ENCODE measurements around the gene RHEBL1.

- TF ChIP-seq ESRRA (CRISPR knock-in tag; IDR thresholded peaks at IDR 0.05; ENCODE audit: borderline replicate concordance) (no peak), MLX (CRISPR knock-in tag; IDR thresholded peaks at IDR 0.05) (no peak), JUN (CRISPR knock-in tag; IDR thresholded peaks at IDR 0.05) (no peak), TCF7 (CRISPR knock-in tag; IDR thresholded peaks at IDR 0.05; ENCODE audit: low read depth) (no peak)
These were observed 23.1 kb upstream of the RHEBL1 start for GRCh38 chr12:49092816-49093406.
